ENCODE data around the gene SERPINE1. TPM values are rescaled to one million over a fixed set of nuclear protein-coding genes. Genes with fewer than 3 reads are reported as not detected.

Gene SERPINE1
- total RNA-seq, 1 donor from 2014 or later: 1.5 TPM

DNA sequence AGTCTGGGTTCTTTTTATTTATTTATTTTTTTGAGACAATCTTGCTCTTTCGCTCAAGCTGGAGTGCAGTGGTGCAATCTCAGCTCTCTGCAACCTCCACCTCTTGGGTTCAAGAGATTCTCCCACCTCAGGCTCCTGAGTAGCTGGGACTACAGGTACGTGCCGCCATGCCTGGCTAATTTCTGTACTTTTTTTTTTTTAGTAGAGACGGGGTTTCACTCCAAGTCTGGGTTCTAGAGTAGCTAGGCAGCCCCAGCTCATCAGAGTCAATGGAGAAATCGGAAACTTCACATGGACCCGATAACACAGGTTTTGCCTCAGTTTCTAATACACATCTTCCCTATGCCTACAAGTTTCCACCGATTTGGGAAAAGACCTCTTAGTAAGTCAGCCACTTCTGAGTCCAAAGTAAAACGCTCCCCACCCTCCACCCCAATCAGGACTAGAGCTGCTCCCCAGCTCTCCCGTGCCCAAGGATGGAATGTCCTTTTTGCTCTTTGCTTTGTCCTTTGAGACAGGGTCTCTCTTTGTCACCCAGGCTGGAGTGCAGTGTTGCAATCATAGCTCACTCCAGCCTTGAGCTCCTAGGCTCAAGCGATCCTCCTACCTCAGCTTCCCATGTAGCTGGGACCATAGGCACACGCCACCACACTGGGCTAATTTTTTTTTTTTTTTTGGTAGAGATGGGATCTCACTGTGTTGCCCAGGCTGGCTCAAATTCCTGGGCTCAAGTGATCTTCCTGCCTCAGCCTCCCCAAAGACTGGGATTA lies 3.8 kb upstream of the SERPINE1 start:
- TF ChIP-seq, protein P1, sequence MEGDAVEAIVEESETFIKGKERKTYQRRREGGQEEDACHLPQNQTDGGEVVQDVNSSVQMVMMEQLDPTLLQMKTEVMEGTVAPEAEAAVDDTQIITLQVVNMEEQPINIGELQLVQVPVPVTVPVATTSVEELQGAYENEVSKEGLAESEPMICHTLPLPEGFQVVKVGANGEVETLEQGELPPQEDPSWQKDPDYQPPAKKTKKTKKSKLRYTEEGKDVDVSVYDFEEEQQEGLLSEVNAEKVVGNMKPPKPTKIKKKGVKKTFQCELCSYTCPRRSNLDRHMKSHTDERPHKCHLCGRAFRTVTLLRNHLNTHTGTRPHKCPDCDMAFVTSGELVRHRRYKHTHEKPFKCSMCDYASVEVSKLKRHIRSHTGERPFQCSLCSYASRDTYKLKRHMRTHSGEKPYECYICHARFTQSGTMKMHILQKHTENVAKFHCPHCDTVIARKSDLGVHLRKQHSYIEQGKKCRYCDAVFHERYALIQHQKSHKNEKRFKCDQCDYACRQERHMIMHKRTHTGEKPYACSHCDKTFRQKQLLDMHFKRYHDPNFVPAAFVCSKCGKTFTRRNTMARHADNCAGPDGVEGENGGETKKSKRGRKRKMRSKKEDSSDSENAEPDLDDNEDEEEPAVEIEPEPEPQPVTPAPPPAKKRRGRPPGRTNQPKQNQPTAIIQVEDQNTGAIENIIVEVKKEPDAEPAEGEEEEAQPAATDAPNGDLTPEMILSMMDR (conservative IDR thresholded peaks at IDR 0.05): no peak
- no peak overlapping the region for H3K27ac Mint-ChIP-seq
- H3K9me3 Mint-ChIP-seq: no peaks in the 10 kb centered on the region
- H3K4me1 Mint-ChIP-seq (ENCODE audit: unreplicated experiment): peaks cover 34% of the 10 kb centered on the region
- peaks cover 27% of the 10 kb centered on the region for H3K27me3 Mint-ChIP-seq
- H3K36me3 Mint-ChIP-seq: no peaks in the 10 kb centered on the region
- DNase-seq (ENCODE audit: extremely low spot score, unreplicated experiment): no peak
- H3K4me3 Mint-ChIP-seq: no peak overlapping the region

DNA sequence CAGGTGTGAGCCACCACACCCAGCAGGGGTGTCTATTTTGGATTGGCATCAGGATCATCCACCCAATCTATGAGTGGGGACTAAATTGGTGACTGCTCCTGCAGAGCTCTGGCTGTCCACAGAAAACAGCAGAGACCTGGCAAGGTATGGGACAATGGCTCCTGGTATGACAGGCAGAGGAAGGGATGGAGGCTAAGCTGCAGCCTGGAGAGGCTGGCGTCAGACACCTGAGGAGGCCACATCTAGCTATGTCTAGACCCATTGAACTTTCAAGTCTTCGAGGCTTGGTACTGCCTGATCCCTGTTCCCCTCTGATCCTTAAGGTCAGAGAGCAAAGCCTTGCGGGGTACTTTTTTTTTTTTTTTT lies 3.2 kb upstream of the SERPINE1 start:
- H3K27me3 Mint-ChIP-seq: peaks cover 29% of the 10 kb centered on the region
- DNase-seq (ENCODE audit: extremely low spot score, unreplicated experiment): no peak
- no peak overlapping the region for H3K4me3 Mint-ChIP-seq
- H3K36me3 Mint-ChIP-seq: no peaks in the 10 kb centered on the region
- TF ChIP-seq, protein P1 (conservative IDR thresholded peaks at IDR 0.05): no peak
- no peaks in the 10 kb centered on the region for H3K9me3 Mint-ChIP-seq
- H3K4me1 Mint-ChIP-seq (ENCODE audit: unreplicated experiment): peaks cover 34% of the 10 kb centered on the region
- H3K27ac Mint-ChIP-seq: no peak overlapping the region

DNA sequence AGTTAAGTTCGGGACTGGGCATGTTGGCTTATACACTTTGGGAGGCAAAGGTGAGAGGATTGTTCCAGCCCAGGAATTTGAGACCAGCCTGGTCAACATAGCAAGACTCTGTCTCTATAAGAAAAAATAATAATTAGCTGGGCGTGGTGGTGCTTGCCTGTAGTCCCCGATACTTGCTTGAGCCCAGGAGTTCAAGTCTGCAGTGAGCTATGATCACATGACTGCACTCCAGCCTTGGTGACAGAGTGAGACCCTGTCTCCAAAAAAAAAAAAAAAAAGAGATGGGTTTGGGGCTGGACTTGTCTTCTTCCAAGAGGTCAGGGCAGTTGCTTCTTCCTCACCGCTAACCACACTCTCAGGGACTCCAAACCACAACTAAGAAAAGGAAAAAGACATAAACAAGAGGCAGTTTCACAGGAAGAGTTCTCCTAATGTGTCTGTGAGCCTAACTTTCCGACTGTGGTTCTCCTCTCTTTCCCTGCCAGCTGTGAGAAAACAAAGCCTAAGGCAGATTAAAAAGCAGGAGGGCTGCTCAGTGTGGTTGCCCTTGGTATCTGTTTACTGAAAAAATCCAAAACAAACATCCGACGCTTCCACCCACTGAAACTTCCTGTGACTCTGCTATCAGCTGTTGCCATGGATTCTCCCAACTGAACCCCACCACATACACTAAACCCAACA lies 2.4 kb upstream of the SERPINE1 start:
- H3K9me3 Mint-ChIP-seq: no peaks in the 10 kb centered on the region
- H3K27ac Mint-ChIP-seq: no peak overlapping the region
- no peak for DNase-seq (ENCODE audit: extremely low spot score, unreplicated experiment)
- H3K4me1 Mint-ChIP-seq (ENCODE audit: unreplicated experiment): peaks cover 34% of the 10 kb centered on the region
- peaks cover 29% of the 10 kb centered on the region for H3K27me3 Mint-ChIP-seq
- TF ChIP-seq, protein P1 (conservative IDR thresholded peaks at IDR 0.05): no peak
- H3K36me3 Mint-ChIP-seq: no peaks in the 10 kb centered on the region
- H3K4me3 Mint-ChIP-seq: peak overlapping the region; percentile 44

DNA sequence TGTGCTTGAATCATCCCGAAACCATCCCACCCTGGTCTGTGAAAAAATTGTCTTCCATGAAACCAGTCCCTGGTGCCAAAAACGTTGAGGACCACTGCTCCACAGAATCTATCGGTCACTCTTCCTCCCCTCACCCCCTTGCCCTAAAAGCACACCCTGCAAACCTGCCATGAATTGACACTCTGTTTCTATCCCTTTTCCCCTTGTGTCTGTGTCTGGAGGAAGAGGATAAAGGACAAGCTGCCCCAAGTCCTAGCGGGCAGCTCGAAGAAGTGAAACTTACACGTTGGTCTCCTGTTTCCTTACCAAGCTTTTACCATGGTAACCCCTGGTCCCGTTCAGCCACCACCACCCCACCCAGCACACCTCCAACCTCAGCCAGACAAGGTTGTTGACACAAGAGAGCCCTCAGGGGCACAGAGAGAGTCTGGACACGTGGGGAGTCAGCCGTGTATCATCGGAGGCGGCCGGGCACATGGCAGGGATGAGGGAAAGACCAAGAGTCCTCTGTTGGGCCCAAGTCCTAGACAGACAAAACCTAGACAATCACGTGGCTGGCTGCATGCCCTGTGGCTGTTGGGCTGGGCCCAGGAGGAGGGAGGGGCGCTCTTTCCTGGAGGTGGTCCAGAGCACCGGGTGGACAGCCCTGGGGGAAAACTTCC lies 784 bp upstream of the SERPINE1 start:
- no peak for DNase-seq (ENCODE audit: extremely low spot score, unreplicated experiment)
- H3K4me3 Mint-ChIP-seq: no peak overlapping the region
- H3K4me1 Mint-ChIP-seq (ENCODE audit: unreplicated experiment): peaks cover 30% of the 10 kb centered on the region
- no peaks in the 10 kb centered on the region for H3K9me3 Mint-ChIP-seq
- H3K27me3 Mint-ChIP-seq: peaks cover 27% of the 10 kb centered on the region
- no peaks in the 10 kb centered on the region for H3K36me3 Mint-ChIP-seq
- H3K27ac Mint-ChIP-seq: no peak overlapping the region
- TF ChIP-seq, protein P1 (conservative IDR thresholded peaks at IDR 0.05): no peak

DNA sequence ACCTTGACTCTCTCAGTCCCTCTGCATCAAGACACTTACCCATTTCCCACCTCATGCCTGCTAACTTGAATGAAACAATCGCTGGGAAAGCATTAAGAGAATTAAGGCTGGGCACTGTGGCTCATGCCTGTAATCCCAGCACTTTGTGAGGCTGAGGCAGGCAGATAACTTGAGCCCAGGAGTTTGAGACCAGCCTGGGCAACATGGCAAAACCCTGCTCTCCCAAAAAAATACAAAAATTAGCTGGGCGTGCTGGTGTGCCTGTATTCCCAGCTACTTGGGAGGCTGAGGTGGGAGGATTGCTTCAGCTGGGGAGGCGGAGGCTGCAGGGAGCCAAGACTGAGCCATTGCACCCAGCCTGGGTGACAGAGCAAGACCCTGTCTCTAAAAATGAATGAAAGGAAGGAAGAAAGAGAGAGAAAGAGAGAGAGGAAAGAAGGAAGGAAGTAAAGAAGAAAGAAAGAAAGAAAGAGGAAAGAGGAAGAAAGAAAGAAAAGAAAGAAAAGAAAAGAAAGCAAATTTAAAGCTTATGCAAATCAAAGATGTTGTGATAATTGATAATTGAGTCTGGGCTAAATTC lies 646 bp downstream of the SERPINE1 start:
- TF ChIP-seq, protein P1 (conservative IDR thresholded peaks at IDR 0.05): no peak
- Mint-ChIP-seq H3K27ac (no peak overlapping the region), H3K4me1 (ENCODE audit: unreplicated experiment) (peaks cover 22% of the 10 kb centered on the region), H3K27me3 (peaks cover 22% of the 10 kb centered on the region), H3K36me3 (no peaks in the 10 kb centered on the region), H3K9me3 (no peaks in the 10 kb centered on the region), H3K4me3 (peak overlapping the region; percentile 81)
- DNase-seq (ENCODE audit: extremely low spot score, unreplicated experiment): no peak

Measured in type B pancreatic cell (in vitro differentiated cells).